GM12878 (cell line): ENCODE data around the gene ARMC8. TPM values are rescaled to one million over a fixed set of nuclear protein-coding genes. Genes with fewer than 3 reads are reported as not detected.

Experiments used
- ATF2 ChIP-seq: IDR thresholded peaks from 2 replicates; pipeline ENCODE4 v1.6.1; 2012; ENCODE audit warnings: low read length, inconsistent platforms
- BACH1 ChIP-seq: fragments of 450-650 bp; IDR thresholded peaks from 2 replicates; pipeline ENCODE4 v1.6.1; 2017; ENCODE audit warnings: mild to moderate bottlenecking, borderline replicate concordance
- BRCA1 ChIP-seq: IDR thresholded peaks from 2 replicates; pipeline ENCODE4 v1.6.1; 2011; ENCODE audit warnings: low read depth, low read length, improper control_type of control experiment
- ETV6 ChIP-seq, 2 experiments: fragments of 450-650 bp in 1 of 2; IDR thresholded peaks in 1 of 2; conservative IDR thresholded peaks in 1 of 2; 2 replicates each; pipeline ENCODE4 v1.6.1; 2014; ENCODE audit warnings: antibody characterized with exemption in 1 of 2, borderline replicate concordance in 1 of 2, low read depth in 1 of 2, mild to moderate bottlenecking in 1 of 2, moderate library complexity in 1 of 2
- NR2C1 ChIP-seq: fragments of 450-650 bp; IDR thresholded peaks from 2 replicates; pipeline ENCODE4 v1.6.1; 2017; ENCODE audit warnings: antibody characterized with exemption, mild to moderate bottlenecking, moderate library complexity
- PAX8 ChIP-seq: fragments of 450-650 bp; IDR thresholded peaks from 2 replicates; pipeline ENCODE4 v1.6.1; 2017; ENCODE audit warnings: mild to moderate bottlenecking, moderate library complexity
- POU2F2 ChIP-seq: IDR thresholded peaks from 3 replicates; pipeline ENCODE4 v1.6.1; 2011; ENCODE audit warnings: low read depth, mild to moderate bottlenecking, low read length, borderline replicate concordance
- SIX5 ChIP-seq: IDR thresholded peaks from 2 replicates; pipeline ENCODE4 v1.6.1; 2011; ENCODE audit warnings: mild to moderate bottlenecking, low read depth, low read length, moderate library complexity; ENCODE audit not compliant: severe bottlenecking
- ZBTB11 ChIP-seq: fragments of 450-650 bp; formaldehyde crosslinking; IDR thresholded peaks from 2 replicates; pipeline ENCODE4 v1.5.0; 2022; ENCODE audit warnings: mild to moderate bottlenecking, missing genetic modification characterization
- polyA plus RNA-seq, 11 experiments: library from polyadenylated mRNA; depleted of rRNA in 4 of 11; unstranded in 6 of 11; stranded (reverse) in 5 of 11; fragments of >200 nt; fragmentation: Nextera tagmentation in 4 of 11; fragmentation: Illumina TruSeq in 1 of 11; extraction: Ambion mirVana in 4 of 11; extraction: Trizol in 1 of 11; gene quantifications; 1 replicate in 1 of 11; 2 replicates in 10 of 11; pipeline versions ENCODE4 v1.2.1 to v1.2.3, GENCODE V29; 2011 to 2016; ENCODE audit warnings: inconsistent platforms in 2 of 11, missing spikeins in 2 of 11, low read depth in 1 of 11
- total RNA-seq, 4 experiments: library from RNA; depleted of rRNA in 3 of 4; stranded (reverse); fragments of >200 nt in 3 of 4; fragmentation: Illumina TruSeq in 1 of 4; extraction: Trizol in 1 of 4; gene quantifications; 2 replicates each; pipeline versions ENCODE4 v1.2.1 to v1.2.3, GENCODE V29; 2013 to 2021

The ARMC8 gene
- total and polyA plus RNA-seq, 10 of the 15 experiments (the other 5 are each of a cell fraction or from before 2014, with no cell fraction given), result 29.8 to 93.4 (median 45.3) TPM

GRCh38 chr3:138284079-138284478, 97.0 kb downstream of the ARMC8 start (continued):
- TF ChIP-seq ZBTB11 (CRISPR knock-in tag) (no peak), PAX8 (no peak), ATF2 (no peak), SIX5 (no peak), POU2F2 (no peak), BRCA1 (no peak), NR2C1 (no peak), ETV6 (conservative IDR thresholded peaks at IDR 0.05 in 1 of 2, IDR thresholded peaks at IDR 0.05 in 1 of 2; ENCODE audit: borderline replicate concordance in 1 of 2, low read depth in 1 of 2) (no peak), BACH1 (no peak)
- TF ChIP-seq, all 136 proteins: peak for 0
